K562 treated with DMSO at 1 percent for 48 hours (cell line): Measurements from ENCODE around the gene FBLN2. TPM values are rescaled to one million over a fixed set of nuclear protein-coding genes. Genes with fewer than 3 reads are reported as not detected.

Experiments used
- total RNA-seq: library from RNA; unstranded; fragments of 300-600 nt; gene quantifications from 2 replicates; pipeline ENCODE4 v1.2.3, GENCODE V29; 2022; ENCODE audit warnings: low replicate concordance; ENCODE audit errors: extremely low read depth

FBLN2 gene
- total RNA-seq = not detected in 2 replicates

DNA sequence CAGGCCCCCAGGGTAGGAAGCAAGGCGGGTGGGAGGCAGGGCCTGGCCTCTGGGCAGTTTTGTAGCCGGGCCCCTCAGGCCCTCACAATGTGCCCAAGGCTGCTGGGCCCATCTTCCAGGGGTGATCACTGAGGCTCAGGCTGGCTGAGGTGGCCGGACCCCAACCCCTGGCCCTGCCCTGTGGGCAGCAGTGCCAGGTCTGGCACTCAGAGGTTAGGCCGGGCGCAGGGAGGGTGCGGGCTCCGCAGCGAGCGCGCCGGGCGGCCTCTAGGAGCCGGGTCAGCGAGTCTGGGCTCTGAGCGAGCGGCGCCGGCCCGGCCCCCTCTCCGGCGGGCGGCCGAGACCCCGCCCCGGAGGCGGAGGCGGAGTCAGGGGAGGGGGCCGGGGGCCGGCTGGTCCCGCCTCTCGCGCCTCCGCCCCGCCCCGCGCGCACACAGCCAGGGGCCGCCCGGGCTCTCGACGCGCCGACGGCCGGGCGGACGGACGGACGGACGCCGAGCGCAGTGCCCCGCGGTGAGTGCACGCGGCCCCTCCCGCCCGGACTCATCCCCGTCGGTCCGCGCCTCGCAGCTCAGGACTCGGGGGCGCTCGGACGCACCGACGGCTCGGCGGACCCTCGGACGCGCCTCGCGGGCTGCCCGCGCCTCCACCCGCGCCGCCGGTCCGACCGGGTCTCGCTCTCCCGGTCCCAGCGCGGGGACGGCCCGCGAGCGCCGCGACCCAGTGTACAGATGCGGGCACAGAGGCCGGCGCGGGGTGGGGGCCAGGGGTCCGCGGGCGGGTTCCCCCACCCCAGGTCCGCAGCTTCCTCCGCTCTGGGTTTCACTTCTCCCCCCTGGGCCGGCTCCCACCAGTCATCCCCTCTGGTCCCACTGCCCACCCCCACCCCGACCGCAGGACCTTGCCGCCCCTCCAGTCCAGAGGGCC, at the start of gene FBLN2:
Gene FBLN2, plus strand, starts transcription at position 430 of the 927 bp plus-strand sequence. CDS start 21,231 bp downstream, outside the sequence.

Other genes starting within 250 kb of the FBLN2 start
- 80.4 TPM in 1 of 2 replicates, not detected in the other for gene NUP210, start 128.8 kb upstream of the FBLN2 start, total RNA-seq
- gene HDAC11, start 68.8 kb upstream of the FBLN2 start, total RNA-seq = not detected in 2 replicates